B cell (primary cell): ENCODE measurements around the gene PDLIM7. TPM values are rescaled to one million over a fixed set of nuclear protein-coding genes. Genes with fewer than 3 reads are reported as not detected.
A peak's percentile ranks its signal among the peaks of the same experiment; 100 is the strongest.

Experiments used
- ATAC-seq: fragments of 200-7000 bp; cut with Tn5 transposase; one replicate; pipeline ENCODE4 v1.10.0; 2021; ENCODE audit warnings: low read depth, mild to moderate bottlenecking, moderate number of reproducible peaks, moderate library complexity
- CTCF ChIA-PET: fragments of 350-600 bp; sonication (Branson Sonifier 250); formaldehyde crosslinking; loops from one replicate; lab custom pipeline; 2021; ENCODE audit warnings: antibody characterized with exemption, inconsistent platforms; lab: Charles Lee
- POLR2A ChIA-PET: fragments of 350-600 bp; sonication (Branson Sonifier 250); formaldehyde crosslinking; loops from one replicate; lab custom pipeline; 2021; ENCODE audit warnings: antibody characterized with exemption; lab: Charles Lee
- DNase-seq: peaks from one replicate; pipeline ENCODE4 v3.0.0; 2013
- H2AFZ ChIP-seq: 2 replicates; pipeline ENCODE4 v1.6.1; 2012; ENCODE audit warnings: mild to moderate bottlenecking, low read depth, low read length; ENCODE audit not compliant: insufficient read depth, poor library complexity, severe bottlenecking
- H3K27ac ChIP-seq, 2 donors: 1 replicate in 1 of 2; 2 replicates in 1 of 2; pipeline ENCODE4 v1.5.1; 2012 to 2013; ENCODE audit warnings: low read length in 2 of 2, mild to moderate bottlenecking in 2 of 2, moderate library complexity in 1 of 2
- H3K27me3 ChIP-seq, 4 experiments: fragments of 200-600 bp in 1 of 4; sonication (generic) in 1 of 4; replicated peaks in 1 of 4; 1 replicate in 2 of 4; 2 replicates in 2 of 4; pipeline versions ENCODE4 v1.6.1 to v1.7.0; 2013 to 2016; ENCODE audit warnings: low read length in 3 of 4, mild to moderate bottlenecking in 2 of 4, mixed read lengths in 1 of 4, moderate library complexity in 1 of 4; ENCODE audit not compliant: insufficient read depth in 4 of 4, control insufficient read depth in 3 of 4; ENCODE audit errors: control extremely low read depth in 1 of 4
- H3K36me3 ChIP-seq, 2 experiments: replicated peaks in 1 of 2; 1 replicate in 1 of 2; 2 replicates in 1 of 2; pipeline versions ENCODE4 v1.6.1 to v1.7.1; 2013; ENCODE audit warnings: low read length in 1 of 2; ENCODE audit not compliant: insufficient read depth in 2 of 2, control insufficient read depth in 1 of 2; ENCODE audit errors: control extremely low read depth in 1 of 2, extremely low read depth in 1 of 2
- H3K4me1 ChIP-seq, 2 donors: fragments of 200-600 bp in 1 of 2; sonication (generic) in 1 of 2; 1 replicate in 1 of 2; 2 replicates in 1 of 2; pipeline versions ENCODE4 v1.5.1 to v1.6.1; 2013 to 2017; ENCODE audit warnings: low read length in 2 of 2; ENCODE audit not compliant: control insufficient read depth in 2 of 2, insufficient read depth in 2 of 2
- H3K4me2 ChIP-seq: replicated peaks from 2 replicates; pipeline ENCODE3; 2012; ENCODE audit warnings: mild to moderate bottlenecking, low read depth, low read length; ENCODE audit not compliant: poor library complexity, severe bottlenecking
- H3K4me3 ChIP-seq, 5 experiments: fragments of 200-600 bp in 1 of 5; sonication (generic) in 1 of 5; 1 replicate in 3 of 5; 2 replicates in 2 of 5; pipeline versions ENCODE4 v1.5.1 to v1.7.0; 2011 to 2016; ENCODE audit warnings: low read length in 4 of 5, mild to moderate bottlenecking in 4 of 5, low read depth in 2 of 5, control low read depth in 1 of 5, moderate library complexity in 1 of 5; ENCODE audit not compliant: insufficient read depth in 1 of 5; ENCODE audit errors: control extremely low read depth in 1 of 5, extremely low read depth in 1 of 5
- H3K79me2 ChIP-seq: fragments of 200-600 bp; sonication (generic); one replicate; pipeline ENCODE4 v1.6.0; 2016; ENCODE audit warnings: low read length; ENCODE audit not compliant: control insufficient read depth, insufficient read depth
- H3K9ac ChIP-seq: fragments of 200-600 bp; sonication (generic); 2 replicates; pipeline ENCODE4 v1.6.1; 2017; ENCODE audit warnings: mild to moderate bottlenecking, low read length, moderate library complexity
- H3K9me3 ChIP-seq, 3 donors: one replicate each; pipeline versions ENCODE4 v1.6.1 to v1.7.1; 2013; ENCODE audit warnings: low read length in 2 of 3; ENCODE audit not compliant: control insufficient read depth in 2 of 3, insufficient read depth in 1 of 3; ENCODE audit errors: control extremely low read depth in 1 of 3
- H4K20me1 ChIP-seq: 2 replicates; pipeline ENCODE4 v1.6.0; 2012; ENCODE audit warnings: mild to moderate bottlenecking, low read length; ENCODE audit not compliant: insufficient read depth, control insufficient read depth, poor library complexity, severe bottlenecking
- H3K27ac Mint-ChIP-seq: one replicate; pipeline ENCODE4 v1.8.0; 2021; ENCODE audit warnings: mixed read lengths
- H3K27me3 Mint-ChIP-seq: one replicate; pipeline ENCODE4 v1.8.0; 2021; ENCODE audit warnings: mixed read lengths
- H3K4me1 Mint-ChIP-seq: one replicate; pipeline ENCODE4 v1.8.0; 2021; ENCODE audit warnings: mixed read lengths
- H3K4me3 Mint-ChIP-seq: one replicate; pipeline ENCODE4 v1.8.0; 2021; ENCODE audit warnings: mixed read lengths
- H3K9me3 Mint-ChIP-seq: one replicate; pipeline ENCODE4 v1.8.0; 2022; ENCODE audit warnings: mixed read lengths; ENCODE audit not compliant: insufficient read depth
- EZH2 ChIP-seq: IDR thresholded peaks from 2 replicates; pipeline ENCODE4 v1.6.1; 2012; ENCODE audit warnings: borderline replicate concordance, low read depth, mild to moderate bottlenecking, moderate library complexity, low read length; ENCODE audit not compliant: insufficient read depth, poor library complexity, severe bottlenecking
- WGBS: methylation state at CpG from one replicate; pipeline ENCODE4 v1.1.5; 2013; ENCODE audit warnings: missing lambda C conversion rate; ENCODE audit not compliant: insufficient coverage; 5-methylcytosine and 5-hydroxymethylcytosine counted together
- intact Hi-C: fragments of 100-400 bp; cut with micrococcal nuclease; formaldehyde crosslinking; loops from one replicate; pipeline ENCODE4 v1.10.0; 2022
- polyA plus RNA-seq: library from polyadenylated mRNA; depleted of rRNA; stranded (reverse); fragments of >200 nt; gene quantifications from 2 replicates; pipeline ENCODE4 v1.2.3, GENCODE V29; 2012
- total RNA-seq, 2 donors: library from RNA; stranded (reverse); fragments of 120-200 nt in 1 of 2; gene quantifications; 1 replicate in 1 of 2; 2 replicates in 1 of 2; pipeline versions ENCODE4 v1.2.3 to v1.2.4, GENCODE V29; 2013 to 2022
- TF ChIP-seq, protein P1 (sequence below): fragments of 200-600 bp; IDR thresholded peaks from one replicate; pipeline ENCODE4 v1.8.0; 2022; ENCODE audit warnings: antibody characterized with exemption, mild to moderate bottlenecking

The PDLIM7 gene
- total and polyA plus RNA-seq, 2 donors (not counting 1 experiment from before 2014, with no cell fraction given): 23.9 to 25.8 TPM

DNA sequence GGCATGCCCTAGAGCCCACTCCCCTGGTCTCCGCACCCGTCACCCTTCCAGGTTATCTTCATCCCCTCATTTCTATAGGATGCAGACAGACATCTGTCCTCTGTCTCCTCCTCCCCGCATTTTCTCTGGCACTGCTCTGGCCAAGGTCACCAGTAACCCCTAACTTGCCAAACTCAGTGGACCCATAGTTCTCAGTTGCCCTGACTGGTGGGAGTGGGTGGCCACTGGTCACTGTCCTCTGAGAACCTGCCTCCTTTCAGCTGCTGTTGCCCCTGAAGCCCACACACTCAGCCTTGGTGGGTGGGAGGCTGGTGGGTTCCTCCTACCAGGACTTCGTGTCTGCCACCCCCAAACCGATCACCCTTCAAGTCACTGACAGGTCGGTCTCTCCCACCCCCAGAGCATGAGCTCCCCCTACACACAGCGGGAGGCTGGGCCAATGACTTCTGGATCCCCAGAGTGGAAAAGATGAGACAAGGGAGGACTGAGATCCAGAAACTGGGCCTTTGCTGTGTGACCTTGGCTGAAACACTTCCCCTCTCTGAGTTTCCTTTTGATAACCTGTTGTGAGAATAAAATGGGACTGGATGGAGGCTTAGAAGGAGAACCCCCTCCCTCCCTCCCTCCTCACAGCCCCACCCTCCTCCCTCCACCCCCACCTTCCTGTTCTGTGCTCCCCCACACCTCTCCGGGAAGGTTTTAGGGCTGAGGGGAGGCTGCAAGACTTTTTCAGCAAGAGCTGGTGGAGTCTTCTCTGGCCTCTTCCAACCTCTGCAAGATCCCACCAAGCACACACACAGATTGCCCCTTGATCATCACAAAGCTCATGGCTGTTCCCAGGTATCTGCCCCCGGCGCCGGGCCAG is 21.6 kb downstream of the PDLIM7 start:
- Histone ChIP-seq H4K20me1 (peaks cover 11% of the 10 kb centered on the region), H3K27ac (no peak overlapping the region), H3K36me3 (no peaks in the 10 kb centered on the region), H3K4me3 (no peak overlapping the region), H3K9ac (no peak overlapping the region), H3K9me3 (no peaks in the 10 kb centered on the region), H2AFZ (no peak overlapping the region), H3K27me3 (peaks cover 0 to 24% (median 7%) of the 10 kb centered on the region in 4 experiments), H3K79me2 (no peaks in the 10 kb centered on the region), H3K4me2 (no peak overlapping the region), H3K4me1 (peaks cover 21 to 34% of the 10 kb centered on the region in 2 donors)
- no peak for DNase-seq
- ATAC-seq: no peak
- 94% methylated on average over 5 of the region's 11 CpGs for WGBS
- POLR2A ChIA-PET: no interaction called here
- Mint-ChIP-seq H3K27ac (peak overlapping the region; percentile 28), H3K4me1 (peaks cover 35% of the 10 kb centered on the region), H3K4me3 (peak overlapping the region; percentile 24), H3K9me3 (no peaks in the 10 kb centered on the region), H3K27me3 (peaks cover 8% of the 10 kb centered on the region)
- CTCF ChIA-PET: interaction anchor here (2.0 kb wide), 1 partner anchor 71 kb away, joined by 5 read pairs; no protein-coding TSS in a partner anchor
- intact Hi-C loops: no loop called here
- TF ChIP-seq, protein P1, sequence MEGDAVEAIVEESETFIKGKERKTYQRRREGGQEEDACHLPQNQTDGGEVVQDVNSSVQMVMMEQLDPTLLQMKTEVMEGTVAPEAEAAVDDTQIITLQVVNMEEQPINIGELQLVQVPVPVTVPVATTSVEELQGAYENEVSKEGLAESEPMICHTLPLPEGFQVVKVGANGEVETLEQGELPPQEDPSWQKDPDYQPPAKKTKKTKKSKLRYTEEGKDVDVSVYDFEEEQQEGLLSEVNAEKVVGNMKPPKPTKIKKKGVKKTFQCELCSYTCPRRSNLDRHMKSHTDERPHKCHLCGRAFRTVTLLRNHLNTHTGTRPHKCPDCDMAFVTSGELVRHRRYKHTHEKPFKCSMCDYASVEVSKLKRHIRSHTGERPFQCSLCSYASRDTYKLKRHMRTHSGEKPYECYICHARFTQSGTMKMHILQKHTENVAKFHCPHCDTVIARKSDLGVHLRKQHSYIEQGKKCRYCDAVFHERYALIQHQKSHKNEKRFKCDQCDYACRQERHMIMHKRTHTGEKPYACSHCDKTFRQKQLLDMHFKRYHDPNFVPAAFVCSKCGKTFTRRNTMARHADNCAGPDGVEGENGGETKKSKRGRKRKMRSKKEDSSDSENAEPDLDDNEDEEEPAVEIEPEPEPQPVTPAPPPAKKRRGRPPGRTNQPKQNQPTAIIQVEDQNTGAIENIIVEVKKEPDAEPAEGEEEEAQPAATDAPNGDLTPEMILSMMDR: no peak
- TF ChIP-seq EZH2: no peak
